K562 (cell line): Measurements from ENCODE around the gene ARHGAP9. TPM values are rescaled to one million over a fixed set of nuclear protein-coding genes. Genes with fewer than 3 reads are reported as not detected.

Source experiments
- ARID3B ChIP-seq: fragments of 250-450 bp; sonication (Bioruptor Pico); IDR thresholded peaks from 2 replicates; pipeline ENCODE4 v1.4.0; 2020; ENCODE audit warnings: borderline replicate concordance
- BRD9 ChIP-seq: fragments of 450-650 bp; IDR thresholded peaks from 2 replicates; pipeline ENCODE4 v1.6.1; 2018; ENCODE audit warnings: low read depth; ENCODE audit not compliant: partially characterized antibody
- C11orf30 ChIP-seq: fragments of 450-650 bp; IDR thresholded peaks from 2 replicates; pipeline ENCODE4 v1.6.1; 2016; ENCODE audit warnings: low read depth, mild to moderate bottlenecking
- CEBPB ChIP-seq: fragments of 450-650 bp; IDR thresholded peaks from 2 replicates; pipeline ENCODE4 v1.6.1; 2016; ENCODE audit warnings: missing genetic modification characterization, missing compliant biosample characterization
- CUX1 ChIP-seq: fragments of 200-800 bp; sonication (Bioruptor generic); IDR thresholded peaks from 2 replicates; pipeline ENCODE4 v1.6.1; 2016; ENCODE audit warnings: missing genetic modification characterization, missing compliant biosample characterization
- DPF2 ChIP-seq: fragments of 450-650 bp; IDR thresholded peaks from 2 replicates; pipeline ENCODE4 v1.6.1; 2016
- EP300 ChIP-seq: IDR thresholded peaks from 2 replicates; pipeline ENCODE4 v1.6.1; 2012; ENCODE audit warnings: low read length, improper control_type of control experiment
- FOXA3 ChIP-seq, 2 experiments: fragments of 450-650 bp in 1 of 2; sonication (generic) in 1 of 2; formaldehyde crosslinking; IDR thresholded peaks in 1 of 2; conservative IDR thresholded peaks in 1 of 2; 2 replicates each; pipeline versions ENCODE4 v1.4.0 to v1.8.0; 2020 to 2022; ENCODE audit warnings: mild to moderate bottlenecking in 2 of 2, missing genetic modification reagents in 1 of 2
- HMBOX1 ChIP-seq: sonication (generic); IDR thresholded peaks from 2 replicates; pipeline ENCODE4 v1.6.1; 2016
- MCM7 ChIP-seq, 2 experiments: fragments of 450-650 bp; IDR thresholded peaks; 2 replicates each; pipeline ENCODE4 v1.6.1; 2016 to 2018
- MYBL2 ChIP-seq, 2 experiments: fragments of 450-650 bp in 1 of 2; sonication (generic) in 1 of 2; formaldehyde crosslinking in 1 of 2; IDR thresholded peaks; 2 replicates each; pipeline versions ENCODE4 v1.6.1 to v1.8.1; 2017 to 2022; ENCODE audit warnings: borderline replicate concordance in 1 of 2, inconsistent platforms in 1 of 2, low read depth in 1 of 2, mild to moderate bottlenecking in 1 of 2, missing genetic modification reagents in 1 of 2, moderate library complexity in 1 of 2
- NR1H2 ChIP-seq: sonication (generic); formaldehyde crosslinking; IDR thresholded peaks from 2 replicates; pipeline ENCODE4 v1.4.0; 2020; ENCODE audit warnings: mild to moderate bottlenecking, missing genetic modification reagents
- POLR2A ChIP-seq: fragments of 450-650 bp; conservative IDR thresholded peaks from 2 replicates; pipeline ENCODE4 v1.6.1; 2016
- SREBF1 ChIP-seq: fragments of 150-350 bp; IDR thresholded peaks from 2 replicates; pipeline ENCODE4 v1.6.1; 2014; ENCODE audit warnings: antibody characterized with exemption, low read depth, low read length, borderline replicate concordance
- SRSF1 ChIP-seq: fragments of 200-400 bp; formaldehyde crosslinking; IDR thresholded peaks from 2 replicates; pipeline ENCODE4 v1.6.1; 2017; ENCODE audit warnings: mild to moderate bottlenecking, low read depth, low read length, moderate library complexity
- STAT5B ChIP-seq: fragments of 250-450 bp; sonication (Bioruptor Pico); IDR thresholded peaks from 2 replicates; pipeline ENCODE4 v1.8.0; 2021; ENCODE audit warnings: mild to moderate bottlenecking, inconsistent platforms
- THRAP3 ChIP-seq: fragments of 450-650 bp; IDR thresholded peaks from 2 replicates; pipeline ENCODE4 v1.6.1; 2016; ENCODE audit warnings: mild to moderate bottlenecking, inconsistent platforms, borderline replicate concordance
- XRCC3 ChIP-seq: fragments of 450-650 bp; IDR thresholded peaks from 2 replicates; pipeline ENCODE4 v1.6.1; 2017; ENCODE audit warnings: mild to moderate bottlenecking, moderate library complexity
- ZBTB17 ChIP-seq: fragments of 450-650 bp; formaldehyde crosslinking; IDR thresholded peaks from 2 replicates; pipeline ENCODE4 v1.4.0; 2020; ENCODE audit warnings: mild to moderate bottlenecking
- ZBTB7A ChIP-seq: IDR thresholded peaks from 2 replicates; pipeline ENCODE4 v1.6.1; 2011; ENCODE audit warnings: low read depth, mild to moderate bottlenecking, low read length, moderate library complexity, borderline replicate concordance; ENCODE audit not compliant: control insufficient read depth
- ZNF232 ChIP-seq: sonication (generic); formaldehyde crosslinking; IDR thresholded peaks from 2 replicates; pipeline ENCODE4 v1.8.0; 2022; ENCODE audit warnings: mild to moderate bottlenecking, missing genetic modification reagents
- ZNF408 ChIP-seq: fragments of 250-450 bp; sonication (Bioruptor Pico); IDR thresholded peaks from 2 replicates; pipeline ENCODE4 v1.4.0; 2020; ENCODE audit warnings: low read depth, mild to moderate bottlenecking, moderate library complexity
- polyA plus RNA-seq, 8 experiments: library from polyadenylated mRNA; depleted of rRNA in 4 of 8; stranded (reverse) in 5 of 8; unstranded in 3 of 8; fragments of >200 nt; fragmentation: Nextera tagmentation in 2 of 8; fragmentation: Illumina TruSeq in 1 of 8; extraction: Ambion mirVana in 2 of 8; extraction: Trizol in 1 of 8; gene quantifications; 2 replicates each; pipeline versions ENCODE4 v1.2.1 to v1.2.3, GENCODE V29; 2011 to 2014; ENCODE audit warnings: inconsistent platforms in 1 of 8, missing spikeins in 1 of 8
- total RNA-seq, 7 experiments: library from RNA; depleted of rRNA in 6 of 7; stranded (reverse); fragments of >200 nt in 6 of 7; fragmentation: Illumina TruSeq in 2 of 7; extraction: Trizol in 2 of 7; gene quantifications; 2 replicates each; pipeline versions ENCODE4 v1.2.1 to v1.2.3, GENCODE V29; 2011 to 2021; ENCODE audit warnings: low replicate concordance in 1 of 7

The ARHGAP9 gene
- total and polyA plus RNA-seq, 9 of the 15 experiments (the other 6 are each of a cell fraction or from before 2014, with no cell fraction given) = 1.5 to 10.2 (median 5.1) TPM

GRCh38 chr12:57520053-57520818, 40.6 kb upstream of the ARHGAP9 start, which contains the start of gene DDIT3 (continued):
- TF ChIP-seq ARID3B (CRISPR knock-in tag) (no peak), ZBTB17 (CRISPR knock-in tag) (peak; percentile 79), POLR2A (peak; percentile 100), STAT5B (CRISPR knock-in tag) (no peak), SRSF1 (no peak), MYBL2 (IDR thresholded peaks at IDR 0.05; ENCODE audit: low read depth) (no peak), MYBL2 (CRISPR knock-in tag; IDR thresholded peaks at IDR 0.05; ENCODE audit: borderline replicate concordance) (no peak), CEBPB (tag) (no peak), ZNF408 (CRISPR knock-in tag) (no peak), ZBTB7A (no peak), SREBF1 (0 out of 2 replicates have a peak, but pooled peaks have one; percentile 37), C11orf30 (no peak), FOXA3 (CRISPR knock-in tag; conservative IDR thresholded peaks at IDR 0.05 in 1 of 2, IDR thresholded peaks at IDR 0.05 in 1 of 2) (peak in 1 of 2 experiments; percentile 67; a peak in 1 of 4 replicates), DPF2 (0 out of 2 replicates have a peak, but pooled peaks have one; percentile 37), THRAP3 (peak; percentile 68; the same call in 1 of the 2 replicates), ZNF232 (CRISPR knock-in tag) (no peak), EP300 (no peak), HMBOX1 (no peak), CUX1 (no peak), MCM7 (IDR thresholded peaks at IDR 0.05) (no peak), NR1H2 (CRISPR knock-in tag) (peak; percentile 62; the same call in 1 of the 2 replicates), XRCC3 (no peak), BRD9 (no peak)
